Nephron (organoid): Measurements from ENCODE around the gene KCNG2.

Experiments
- H3K27ac Mint-ChIP-seq, 3 experiments: 2 replicates each; pipeline ENCODE4 v1.8.0; 2020; ENCODE audit warnings: mixed read lengths in 3 of 3, mild to moderate bottlenecking in 2 of 3, moderate library complexity in 1 of 3
- H3K27me3 Mint-ChIP-seq: 2 replicates; pipeline ENCODE4 v1.8.0; 2021; ENCODE audit warnings: low read depth, mild to moderate bottlenecking, moderate library complexity, mixed read lengths
- H3K36me3 Mint-ChIP-seq: 2 replicates; pipeline ENCODE4 v1.8.0; 2020; ENCODE audit warnings: low read depth, mixed read lengths
- H3K4me1 Mint-ChIP-seq: 2 replicates; pipeline ENCODE4 v1.8.0; 2020; ENCODE audit warnings: mixed read lengths
- H3K4me3 Mint-ChIP-seq, 3 experiments: 2 replicates each; pipeline ENCODE4 v1.8.0; 2020; ENCODE audit warnings: mild to moderate bottlenecking in 3 of 3, mixed read lengths in 3 of 3, moderate library complexity in 2 of 3
- H3K9me3 Mint-ChIP-seq: 2 replicates; pipeline ENCODE4 v1.8.0; 2020; ENCODE audit warnings: mixed read lengths
- TF ChIP-seq, protein P1 (sequence below), 3 experiments: fragments of 200-600 bp; sonication (generic); IDR thresholded peaks; one replicate each; pipeline ENCODE4 v1.5.0; 2021; ENCODE audit warnings: antibody characterized with exemption in 3 of 3; ENCODE audit not compliant: unreplicated experiment in 3 of 3

KCNG2 gene

DNA sequence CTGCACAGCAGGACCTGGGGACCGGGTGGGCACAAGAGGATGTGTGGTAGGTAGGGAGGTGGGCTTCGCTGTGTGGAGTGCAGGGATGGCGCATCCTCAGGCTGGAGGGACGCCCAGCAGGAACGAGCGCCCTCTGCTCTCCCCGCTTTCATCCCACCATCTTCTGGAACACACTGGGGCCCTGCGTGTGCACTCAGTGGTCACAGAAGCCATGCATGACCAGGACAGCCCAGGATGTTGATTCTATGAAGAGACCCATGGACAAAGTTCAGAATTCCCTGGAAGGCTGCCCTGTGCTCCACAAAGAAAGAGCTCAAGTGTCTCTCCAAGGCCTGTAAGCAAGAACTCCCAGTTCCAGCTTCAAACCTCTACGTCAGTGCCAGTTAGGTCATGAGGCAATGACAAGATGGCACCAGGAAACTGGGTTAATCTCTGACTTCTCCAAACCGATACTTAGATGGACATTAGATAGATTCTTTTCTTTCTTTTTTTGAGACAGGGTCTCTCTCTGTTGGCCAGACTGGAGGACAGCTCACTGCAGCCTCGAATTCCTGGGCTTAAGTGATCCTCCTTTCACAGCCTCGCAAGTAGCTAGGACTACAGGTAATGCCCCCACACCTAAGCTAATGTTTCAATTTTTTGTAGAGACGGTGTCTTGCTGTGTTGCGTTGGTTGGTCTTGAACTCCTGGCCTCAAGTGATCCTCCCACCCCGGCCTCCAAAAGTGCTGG is 150.3 kb downstream of the KCNG2 start:
- peaks cover 56% of the 10 kb centered on the region for H3K4me1 Mint-ChIP-seq

DNA sequence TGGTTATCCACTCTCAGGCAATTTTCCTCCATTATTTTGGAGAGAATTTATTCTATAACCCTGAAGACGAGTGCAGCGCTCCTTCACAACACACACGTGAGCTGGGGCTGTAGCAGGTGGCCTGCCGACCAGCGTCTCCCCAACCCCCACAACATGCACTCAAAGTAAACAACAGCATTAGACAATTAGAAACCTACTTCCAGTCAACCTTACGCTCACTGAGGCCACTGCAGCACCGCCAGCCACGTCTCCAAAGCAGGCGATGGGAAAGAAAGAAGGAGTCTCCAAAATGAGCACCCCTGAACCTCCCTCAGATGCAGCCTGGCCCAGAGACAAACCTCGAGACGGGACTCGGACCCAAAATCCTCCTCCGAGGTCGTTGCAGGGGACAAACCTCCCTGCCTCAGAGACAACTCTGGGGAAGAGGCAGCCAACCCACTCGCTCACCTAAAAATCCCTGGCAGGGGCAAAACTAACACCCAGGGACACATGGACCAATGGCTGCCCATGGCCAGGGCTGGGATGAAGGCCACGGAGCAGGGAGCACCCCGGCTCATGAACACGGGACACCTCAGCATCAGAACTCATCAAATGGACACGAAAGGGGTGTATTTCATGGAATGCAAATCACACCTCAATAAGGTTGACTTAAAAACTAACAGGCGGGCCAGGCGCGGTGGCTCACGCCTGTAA is 151.1 kb downstream of the KCNG2 start:
- Mint-ChIP-seq H3K9me3 (no peaks in the 10 kb centered on the region), H3K27ac (no peak overlapping the region), H3K4me1 (peaks cover 54% of the 10 kb centered on the region), H3K27me3 (peaks cover 13% of the 10 kb centered on the region), H3K36me3 (peaks cover 8% of the 10 kb centered on the region), H3K4me3 (peak overlapping the region; percentile 86 to 96 (median 89))
- TF ChIP-seq, protein P1, sequence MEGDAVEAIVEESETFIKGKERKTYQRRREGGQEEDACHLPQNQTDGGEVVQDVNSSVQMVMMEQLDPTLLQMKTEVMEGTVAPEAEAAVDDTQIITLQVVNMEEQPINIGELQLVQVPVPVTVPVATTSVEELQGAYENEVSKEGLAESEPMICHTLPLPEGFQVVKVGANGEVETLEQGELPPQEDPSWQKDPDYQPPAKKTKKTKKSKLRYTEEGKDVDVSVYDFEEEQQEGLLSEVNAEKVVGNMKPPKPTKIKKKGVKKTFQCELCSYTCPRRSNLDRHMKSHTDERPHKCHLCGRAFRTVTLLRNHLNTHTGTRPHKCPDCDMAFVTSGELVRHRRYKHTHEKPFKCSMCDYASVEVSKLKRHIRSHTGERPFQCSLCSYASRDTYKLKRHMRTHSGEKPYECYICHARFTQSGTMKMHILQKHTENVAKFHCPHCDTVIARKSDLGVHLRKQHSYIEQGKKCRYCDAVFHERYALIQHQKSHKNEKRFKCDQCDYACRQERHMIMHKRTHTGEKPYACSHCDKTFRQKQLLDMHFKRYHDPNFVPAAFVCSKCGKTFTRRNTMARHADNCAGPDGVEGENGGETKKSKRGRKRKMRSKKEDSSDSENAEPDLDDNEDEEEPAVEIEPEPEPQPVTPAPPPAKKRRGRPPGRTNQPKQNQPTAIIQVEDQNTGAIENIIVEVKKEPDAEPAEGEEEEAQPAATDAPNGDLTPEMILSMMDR (IDR thresholded peaks at IDR 0.05; ENCODE audit: unreplicated experiment in 3 of 3) = no peak

More for the DNA sequence above, 150.3 kb downstream of the KCNG2 start:
- Mint-ChIP-seq H3K4me3 (peak overlapping the region; percentile 15 to 96 (median 63)), H3K9me3 (no peaks in the 10 kb centered on the region), H3K27me3 (peaks cover 5% of the 10 kb centered on the region), H3K36me3 (peaks cover 8% of the 10 kb centered on the region), H3K27ac (no peak overlapping the region)
- TF ChIP-seq, protein P1 (IDR thresholded peaks at IDR 0.05; ENCODE audit: unreplicated experiment in 3 of 3) = no peak
